Measurements from ENCODE around the gene PPM1H.

PPM1H gene

DNA sequence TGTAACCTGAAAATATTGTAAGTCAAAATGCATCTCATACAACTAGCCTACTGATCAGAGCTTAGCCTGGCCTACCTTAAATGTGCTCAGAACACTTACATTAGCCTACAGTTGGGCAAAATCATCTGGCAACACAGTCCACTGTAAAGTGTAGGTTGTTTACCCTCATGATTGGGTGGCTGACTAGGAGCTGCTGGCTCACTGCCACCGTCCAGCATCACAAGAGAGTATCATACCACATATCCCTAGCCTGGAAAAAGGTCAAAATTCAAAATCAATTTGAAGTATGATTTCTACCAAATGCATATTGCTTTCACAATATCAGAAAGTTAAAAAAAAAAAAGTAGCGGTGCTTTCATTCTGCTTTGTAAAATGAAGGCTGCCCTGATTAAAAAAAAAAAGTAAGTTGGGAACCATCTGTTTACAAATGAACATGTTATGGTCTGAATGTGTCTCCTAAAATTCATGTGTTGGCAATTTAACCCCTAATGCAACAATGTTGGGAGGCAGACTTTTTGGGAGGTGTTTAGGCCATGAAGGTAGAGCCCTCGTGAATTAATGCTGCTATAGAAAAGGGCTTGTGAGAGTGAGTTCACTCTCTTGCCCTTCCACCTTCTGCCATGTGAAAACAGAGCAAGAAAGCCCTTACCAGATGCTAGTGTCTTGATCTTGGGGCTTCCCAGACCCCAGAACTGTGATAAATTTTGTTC lies 211.8 kb downstream of the PPM1H start:
- no peak overlapping the region for H3K27ac ChIP-seq
- ChIA-PET POLR2A (ENCODE audit: low non-redundant PET) (no interaction called here), CTCF (no interaction called here)
- DNase-seq (ENCODE audit: low spot score) = no peak
- TF ChIP-seq, protein P1, sequence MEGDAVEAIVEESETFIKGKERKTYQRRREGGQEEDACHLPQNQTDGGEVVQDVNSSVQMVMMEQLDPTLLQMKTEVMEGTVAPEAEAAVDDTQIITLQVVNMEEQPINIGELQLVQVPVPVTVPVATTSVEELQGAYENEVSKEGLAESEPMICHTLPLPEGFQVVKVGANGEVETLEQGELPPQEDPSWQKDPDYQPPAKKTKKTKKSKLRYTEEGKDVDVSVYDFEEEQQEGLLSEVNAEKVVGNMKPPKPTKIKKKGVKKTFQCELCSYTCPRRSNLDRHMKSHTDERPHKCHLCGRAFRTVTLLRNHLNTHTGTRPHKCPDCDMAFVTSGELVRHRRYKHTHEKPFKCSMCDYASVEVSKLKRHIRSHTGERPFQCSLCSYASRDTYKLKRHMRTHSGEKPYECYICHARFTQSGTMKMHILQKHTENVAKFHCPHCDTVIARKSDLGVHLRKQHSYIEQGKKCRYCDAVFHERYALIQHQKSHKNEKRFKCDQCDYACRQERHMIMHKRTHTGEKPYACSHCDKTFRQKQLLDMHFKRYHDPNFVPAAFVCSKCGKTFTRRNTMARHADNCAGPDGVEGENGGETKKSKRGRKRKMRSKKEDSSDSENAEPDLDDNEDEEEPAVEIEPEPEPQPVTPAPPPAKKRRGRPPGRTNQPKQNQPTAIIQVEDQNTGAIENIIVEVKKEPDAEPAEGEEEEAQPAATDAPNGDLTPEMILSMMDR (conservative IDR thresholded peaks at IDR 0.05; ENCODE audit: low read depth) = no peak

DNA sequence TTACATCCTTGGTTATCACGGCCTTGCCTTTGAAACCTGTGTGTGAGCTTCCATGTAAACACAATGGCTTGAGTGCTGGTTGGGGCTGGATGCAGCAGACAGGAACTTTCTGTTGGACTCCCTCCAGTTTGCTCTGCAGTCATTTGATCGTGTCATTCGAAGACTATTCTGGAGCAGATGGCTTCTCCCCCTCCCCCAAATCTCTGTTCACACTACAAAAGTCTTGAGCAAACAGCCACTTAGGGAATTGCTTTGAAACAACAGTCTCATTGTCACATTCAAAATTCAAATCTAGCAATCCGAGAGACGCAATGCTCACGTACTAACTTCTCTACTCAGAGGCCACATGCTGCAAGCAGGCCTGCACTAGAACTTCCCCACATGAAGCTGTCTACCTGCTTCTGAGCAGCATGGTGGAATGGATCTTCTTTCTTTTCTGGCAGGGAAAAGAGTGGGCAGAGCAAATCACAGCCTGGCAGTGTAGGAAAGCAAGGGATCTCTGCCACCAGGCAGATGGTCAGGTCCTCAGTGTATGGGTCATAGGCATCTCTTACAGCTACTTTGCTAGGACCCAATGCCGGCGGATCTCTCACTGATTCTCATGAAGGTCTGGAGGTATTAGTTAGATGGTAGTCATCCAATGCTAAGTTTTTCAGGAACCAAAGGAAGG lies 214.2 kb downstream of the PPM1H start:
- no peak overlapping the region for H3K27ac ChIP-seq
- TF ChIP-seq, protein P1 (conservative IDR thresholded peaks at IDR 0.05; ENCODE audit: low read depth) = no peak
- CTCF ChIA-PET = interaction anchor here (0.5 kb wide), 1 partner anchor 134 kb away, joined by 5 read pairs; no protein-coding TSS in a partner anchor
- DNase-seq (ENCODE audit: low spot score) = no peak
- POLR2A ChIA-PET (ENCODE audit: low non-redundant PET) = no interaction called here

DNA sequence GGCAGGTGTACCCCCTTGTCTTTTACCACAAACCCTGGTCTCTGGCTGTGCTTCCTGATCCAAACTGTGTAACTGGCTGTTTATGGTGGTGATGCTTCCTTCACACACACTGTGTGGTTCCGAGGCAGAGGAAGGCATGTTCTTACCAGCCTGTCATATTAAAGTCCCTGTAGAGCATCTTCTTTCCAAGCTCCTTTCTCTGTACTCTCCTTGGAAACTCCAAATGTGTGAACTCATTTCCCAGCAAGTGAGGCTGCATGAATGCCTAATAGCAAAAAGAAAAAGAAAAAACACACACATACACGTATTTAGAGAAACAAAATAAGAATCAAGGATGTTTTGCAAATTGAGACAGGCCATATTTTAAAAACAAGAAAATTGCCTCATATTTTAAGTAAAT lies 214.9 kb downstream of the PPM1H start:
- H3K27ac ChIP-seq = no peak overlapping the region
- TF ChIP-seq, protein P1 (conservative IDR thresholded peaks at IDR 0.05; ENCODE audit: low read depth) = no peak
- ChIA-PET CTCF (interaction anchor here (0.5 kb wide), 1 partner anchor 134 kb away, joined by 5 read pairs; no protein-coding TSS in a partner anchor), POLR2A (ENCODE audit: low non-redundant PET) (no interaction called here)
- DNase-seq (ENCODE audit: low spot score) = no peak

DNA sequence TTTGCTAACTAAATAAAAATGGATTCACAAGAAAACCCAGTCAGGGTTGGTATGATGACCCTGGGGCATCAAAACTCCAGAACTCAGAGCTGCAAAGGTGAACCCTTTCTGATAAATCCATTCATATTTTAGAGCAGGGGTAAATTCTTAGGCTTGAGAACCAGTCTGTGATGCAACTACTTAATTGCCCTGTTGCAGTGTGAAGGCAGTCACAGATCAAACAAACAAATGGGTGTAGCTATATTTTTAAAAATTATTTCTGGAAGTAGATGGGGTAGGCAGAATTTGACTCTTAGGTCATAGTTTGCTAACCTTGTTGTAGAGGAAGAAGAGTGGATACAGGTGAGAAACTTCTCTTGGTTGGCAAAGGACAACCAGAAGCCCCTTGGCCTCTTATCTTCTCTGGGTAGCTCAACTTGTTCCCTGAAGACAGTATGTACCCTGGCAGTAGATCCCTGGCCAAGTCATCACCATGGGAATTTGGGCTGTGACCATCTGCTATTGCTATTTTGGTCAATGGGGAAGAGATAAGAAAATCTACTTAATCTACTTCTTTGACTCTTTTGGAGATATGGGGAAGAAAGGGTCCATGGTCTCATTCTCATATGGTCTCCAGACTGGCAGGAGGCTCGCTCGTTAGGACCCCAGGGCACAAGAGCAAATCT lies 216.1 kb downstream of the PPM1H start:
- no peak for DNase-seq (ENCODE audit: low spot score)
- TF ChIP-seq, protein P1 (conservative IDR thresholded peaks at IDR 0.05; ENCODE audit: low read depth) = no peak
- CTCF ChIA-PET = no interaction called here
- POLR2A ChIA-PET (ENCODE audit: low non-redundant PET) = no interaction called here
- H3K27ac ChIP-seq = no peak overlapping the region

DNA sequence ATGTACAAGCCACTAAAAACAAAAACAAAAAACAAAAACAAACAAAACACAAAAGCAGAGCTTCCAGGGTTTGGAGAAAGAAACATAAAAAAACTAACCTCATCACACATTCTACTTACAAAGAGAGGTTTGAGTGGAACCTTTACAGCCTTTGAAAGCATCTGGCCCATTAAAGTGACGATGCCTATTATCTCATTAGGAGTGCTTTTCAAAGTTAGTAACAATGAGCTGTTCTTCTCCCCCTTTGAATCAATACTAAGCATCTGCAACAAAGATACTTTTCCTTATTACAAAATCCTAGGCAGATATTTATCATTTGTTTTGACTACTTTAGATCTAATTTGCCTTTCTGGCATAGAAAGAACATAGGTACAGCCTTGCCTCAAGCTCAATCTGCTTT lies 217.3 kb downstream of the PPM1H start:
- no peak overlapping the region for H3K27ac ChIP-seq
- no peak for DNase-seq (ENCODE audit: low spot score)
- POLR2A ChIA-PET (ENCODE audit: low non-redundant PET) = no interaction called here
- CTCF ChIA-PET = interaction anchor here (0.6 to 0.7 kb wide), 2 partner anchors 92 to 123 kb away, joined by 3 to 6 read pairs; no protein-coding TSS in a partner anchor
- TF ChIP-seq, protein P1 (conservative IDR thresholded peaks at IDR 0.05; ENCODE audit: low read depth) = no peak

DNA sequence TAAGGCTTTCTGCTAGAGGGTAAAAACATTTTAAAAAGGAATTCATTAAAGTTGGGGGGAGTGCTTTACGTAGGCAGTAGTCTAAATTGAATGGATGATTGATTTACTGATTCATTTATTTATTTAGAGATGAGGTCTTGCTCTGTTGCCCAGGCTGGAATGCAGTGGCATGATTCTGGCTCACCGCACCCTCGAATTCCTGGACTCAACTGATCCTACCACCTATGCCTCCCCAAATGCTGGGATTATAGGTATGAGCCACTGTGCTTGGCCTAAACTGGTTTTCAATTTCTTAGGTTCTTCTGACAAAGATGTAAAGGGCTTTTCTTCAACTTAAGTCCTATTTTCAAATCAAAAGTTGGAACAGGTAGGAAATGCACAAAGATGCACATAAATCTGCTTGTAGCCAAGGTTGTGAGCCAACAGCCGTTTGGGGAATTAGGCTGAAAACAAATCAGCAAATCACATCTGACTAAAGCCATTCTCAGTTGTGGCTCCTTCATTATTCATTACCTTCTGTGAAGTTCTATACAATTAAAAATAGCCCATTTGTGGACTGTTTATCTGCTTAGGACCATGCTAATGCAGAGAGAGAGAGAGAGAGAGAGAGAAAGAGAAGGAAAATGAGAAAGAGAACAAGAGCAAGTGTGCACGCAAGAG lies 218.0 kb downstream of the PPM1H start:
- POLR2A ChIA-PET (ENCODE audit: low non-redundant PET) = no interaction called here
- no peak for DNase-seq (ENCODE audit: low spot score)
- TF ChIP-seq, protein P1 (conservative IDR thresholded peaks at IDR 0.05; ENCODE audit: low read depth) = no peak
- CTCF ChIA-PET = interaction anchor here (0.7 kb wide), 1 partner anchor 122 kb away, joined by 6 read pairs; no protein-coding TSS in a partner anchor
- H3K27ac ChIP-seq = no peak overlapping the region

Measured in RWPE1 (cell line).